WTC11 (cell line): ENCODE measurements around the gene MPEG1.

ENCODE experiments used
- CREB1 ChIP-seq: sonication (generic); formaldehyde crosslinking; IDR thresholded peaks from 2 replicates; pipeline ENCODE4 v1.8.0; 2023; ENCODE audit warnings: mild to moderate bottlenecking, missing genetic modification reagents
- CREM ChIP-seq: sonication (generic); formaldehyde crosslinking; IDR thresholded peaks from 2 replicates; pipeline ENCODE4 v1.8.1; 2022; ENCODE audit warnings: mild to moderate bottlenecking, missing genetic modification reagents, moderate library complexity
- ETV6 ChIP-seq: sonication (generic); formaldehyde crosslinking; IDR thresholded peaks from 2 replicates; pipeline ENCODE4 v1.8.1; 2022; ENCODE audit warnings: mild to moderate bottlenecking, missing genetic modification reagents
- IRF2 ChIP-seq: sonication (generic); formaldehyde crosslinking; IDR thresholded peaks from 2 replicates; pipeline ENCODE4 v1.8.0; 2022; ENCODE audit warnings: low read depth, missing genetic modification reagents, borderline replicate concordance
- MAX ChIP-seq: sonication (generic); formaldehyde crosslinking; IDR thresholded peaks from 2 replicates; pipeline ENCODE4 v1.8.0; 2022; ENCODE audit warnings: mild to moderate bottlenecking, missing genetic modification reagents
- NR2C2 ChIP-seq: sonication (generic); formaldehyde crosslinking; IDR thresholded peaks from 2 replicates; pipeline ENCODE4 v1.8.0; 2022; ENCODE audit warnings: mild to moderate bottlenecking, missing genetic modification reagents
- NR3C1 ChIP-seq: sonication (generic); formaldehyde crosslinking; conservative IDR thresholded peaks from 2 replicates; pipeline ENCODE4 v1.8.1; 2023; ENCODE audit warnings: low read depth, mild to moderate bottlenecking, missing genetic modification reagents
- SP1 ChIP-seq: sonication (generic); formaldehyde crosslinking; conservative IDR thresholded peaks from 2 replicates; pipeline ENCODE4 v1.8.1; 2022; ENCODE audit warnings: missing genetic modification reagents
- TEAD4 ChIP-seq: sonication (generic); formaldehyde crosslinking; IDR thresholded peaks from 2 replicates; pipeline ENCODE4 v1.8.0; 2022; ENCODE audit warnings: mild to moderate bottlenecking, missing genetic modification reagents
- ZBTB21 ChIP-seq: sonication (generic); formaldehyde crosslinking; IDR thresholded peaks from 2 replicates; pipeline ENCODE4 v1.8.1; 2023; ENCODE audit warnings: mild to moderate bottlenecking, missing genetic modification reagents, borderline replicate concordance
- ZNF423 ChIP-seq: fragments of 250-450 bp; sonication (Bioruptor Pico); IDR thresholded peaks from 2 replicates; pipeline ENCODE4 v2.1.2; 2022; ENCODE audit warnings: mild to moderate bottlenecking, moderate library complexity
- TF ChIP-seq, protein P1 (sequence below): fragments of 200-600 bp; IDR thresholded peaks from 2 replicates; pipeline ENCODE4 v1.8.0; 2022; ENCODE audit warnings: antibody characterized with exemption
- TF ChIP-seq, protein P2 (sequence below): sonication (generic); formaldehyde crosslinking; IDR thresholded peaks from 2 replicates; pipeline ENCODE4 v1.8.1; 2023; ENCODE audit warnings: mild to moderate bottlenecking, missing genetic modification reagents
- TF ChIP-seq, protein P3 (sequence below): sonication (generic); formaldehyde crosslinking; IDR thresholded peaks from 2 replicates; pipeline ENCODE4 v1.8.1; 2023; ENCODE audit warnings: mild to moderate bottlenecking, missing genetic modification reagents, moderate library complexity

- no peak for TF ChIP-seq NR3C1 (CRISPR knock-in tag)
- TF ChIP-seq, protein P1, sequence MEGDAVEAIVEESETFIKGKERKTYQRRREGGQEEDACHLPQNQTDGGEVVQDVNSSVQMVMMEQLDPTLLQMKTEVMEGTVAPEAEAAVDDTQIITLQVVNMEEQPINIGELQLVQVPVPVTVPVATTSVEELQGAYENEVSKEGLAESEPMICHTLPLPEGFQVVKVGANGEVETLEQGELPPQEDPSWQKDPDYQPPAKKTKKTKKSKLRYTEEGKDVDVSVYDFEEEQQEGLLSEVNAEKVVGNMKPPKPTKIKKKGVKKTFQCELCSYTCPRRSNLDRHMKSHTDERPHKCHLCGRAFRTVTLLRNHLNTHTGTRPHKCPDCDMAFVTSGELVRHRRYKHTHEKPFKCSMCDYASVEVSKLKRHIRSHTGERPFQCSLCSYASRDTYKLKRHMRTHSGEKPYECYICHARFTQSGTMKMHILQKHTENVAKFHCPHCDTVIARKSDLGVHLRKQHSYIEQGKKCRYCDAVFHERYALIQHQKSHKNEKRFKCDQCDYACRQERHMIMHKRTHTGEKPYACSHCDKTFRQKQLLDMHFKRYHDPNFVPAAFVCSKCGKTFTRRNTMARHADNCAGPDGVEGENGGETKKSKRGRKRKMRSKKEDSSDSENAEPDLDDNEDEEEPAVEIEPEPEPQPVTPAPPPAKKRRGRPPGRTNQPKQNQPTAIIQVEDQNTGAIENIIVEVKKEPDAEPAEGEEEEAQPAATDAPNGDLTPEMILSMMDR: no peak
- no peak for TF ChIP-seq ZNF423 (CRISPR knock-in tag)
- TF ChIP-seq NR2C2: no peak
- TF ChIP-seq SP1 (CRISPR knock-in tag): no peak
- TF ChIP-seq CREM (CRISPR knock-in tag): no peak
- no peak for TF ChIP-seq TEAD4 (CRISPR knock-in tag)
- TF ChIP-seq IRF2: no peak
- TF ChIP-seq MAX (CRISPR knock-in tag): no peak
- TF ChIP-seq ZBTB21 (CRISPR knock-in tag): no peak
- TF ChIP-seq CREB1 (CRISPR knock-in tag): no peak
- no peak for TF ChIP-seq ETV6
- TF ChIP-seq, protein P2, sequence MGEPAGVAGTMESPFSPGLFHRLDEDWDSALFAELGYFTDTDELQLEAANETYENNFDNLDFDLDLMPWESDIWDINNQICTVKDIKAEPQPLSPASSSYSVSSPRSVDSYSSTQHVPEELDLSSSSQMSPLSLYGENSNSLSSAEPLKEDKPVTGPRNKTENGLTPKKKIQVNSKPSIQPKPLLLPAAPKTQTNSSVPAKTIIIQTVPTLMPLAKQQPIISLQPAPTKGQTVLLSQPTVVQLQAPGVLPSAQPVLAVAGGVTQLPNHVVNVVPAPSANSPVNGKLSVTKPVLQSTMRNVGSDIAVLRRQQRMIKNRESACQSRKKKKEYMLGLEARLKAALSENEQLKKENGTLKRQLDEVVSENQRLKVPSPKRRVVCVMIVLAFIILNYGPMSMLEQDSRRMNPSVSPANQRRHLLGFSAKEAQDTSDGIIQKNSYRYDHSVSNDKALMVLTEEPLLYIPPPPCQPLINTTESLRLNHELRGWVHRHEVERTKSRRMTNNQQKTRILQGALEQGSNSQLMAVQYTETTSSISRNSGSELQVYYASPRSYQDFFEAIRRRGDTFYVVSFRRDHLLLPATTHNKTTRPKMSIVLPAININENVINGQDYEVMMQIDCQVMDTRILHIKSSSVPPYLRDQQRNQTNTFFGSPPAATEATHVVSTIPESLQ (CRISPR knock-in tag): no peak
- TF ChIP-seq, protein P3, sequence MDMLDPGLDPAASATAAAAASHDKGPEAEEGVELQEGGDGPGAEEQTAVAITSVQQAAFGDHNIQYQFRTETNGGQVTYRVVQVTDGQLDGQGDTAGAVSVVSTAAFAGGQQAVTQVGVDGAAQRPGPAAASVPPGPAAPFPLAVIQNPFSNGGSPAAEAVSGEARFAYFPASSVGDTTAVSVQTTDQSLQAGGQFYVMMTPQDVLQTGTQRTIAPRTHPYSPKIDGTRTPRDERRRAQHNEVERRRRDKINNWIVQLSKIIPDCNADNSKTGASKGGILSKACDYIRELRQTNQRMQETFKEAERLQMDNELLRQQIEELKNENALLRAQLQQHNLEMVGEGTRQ (CRISPR knock-in tag): no peak
Observed at GRCh38 chr11:59183771-59184170, 29.0 kb downstream of the MPEG1 start.
